ENCODE results near the gene ARID2. TPM values are rescaled to one million over a fixed set of nuclear protein-coding genes. Genes with fewer than 3 reads are reported as not detected.

Gene ARID2
- total and polyA plus RNA-seq, 10 of the 15 experiments (the other 5 are each of a cell fraction or from before 2014, with no cell fraction given), result 9.2 to 29.8 (median 20.3) TPM

DNA sequence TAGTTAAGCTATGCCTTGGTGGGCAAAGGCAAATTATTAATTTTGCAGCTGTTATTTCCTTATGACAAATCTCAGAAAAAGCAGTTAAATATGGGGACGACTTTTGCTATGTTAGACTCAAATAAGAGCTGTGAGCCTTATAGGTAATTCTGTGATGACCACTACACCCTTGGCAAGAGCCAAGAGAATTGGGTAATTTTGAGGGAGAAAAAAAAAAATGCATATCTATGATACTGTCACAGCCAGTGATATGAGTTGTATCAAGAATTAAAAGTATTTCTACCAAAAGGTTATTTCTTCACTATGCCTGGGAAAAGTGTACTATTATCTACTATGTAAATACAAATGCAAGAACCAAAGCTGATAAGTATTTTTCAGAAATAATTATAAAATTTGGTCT lies 216.9 kb downstream of the ARID2 start (continued):
- no peak for TF ChIP-seq RUNX3 (IDR thresholded peaks at IDR 0.05; ENCODE audit: low read length)
- no peak for TF ChIP-seq SMC3 (IDR thresholded peaks at IDR 0.05; ENCODE audit: borderline replicate concordance, low read length)
- TF ChIP-seq, protein P1, sequence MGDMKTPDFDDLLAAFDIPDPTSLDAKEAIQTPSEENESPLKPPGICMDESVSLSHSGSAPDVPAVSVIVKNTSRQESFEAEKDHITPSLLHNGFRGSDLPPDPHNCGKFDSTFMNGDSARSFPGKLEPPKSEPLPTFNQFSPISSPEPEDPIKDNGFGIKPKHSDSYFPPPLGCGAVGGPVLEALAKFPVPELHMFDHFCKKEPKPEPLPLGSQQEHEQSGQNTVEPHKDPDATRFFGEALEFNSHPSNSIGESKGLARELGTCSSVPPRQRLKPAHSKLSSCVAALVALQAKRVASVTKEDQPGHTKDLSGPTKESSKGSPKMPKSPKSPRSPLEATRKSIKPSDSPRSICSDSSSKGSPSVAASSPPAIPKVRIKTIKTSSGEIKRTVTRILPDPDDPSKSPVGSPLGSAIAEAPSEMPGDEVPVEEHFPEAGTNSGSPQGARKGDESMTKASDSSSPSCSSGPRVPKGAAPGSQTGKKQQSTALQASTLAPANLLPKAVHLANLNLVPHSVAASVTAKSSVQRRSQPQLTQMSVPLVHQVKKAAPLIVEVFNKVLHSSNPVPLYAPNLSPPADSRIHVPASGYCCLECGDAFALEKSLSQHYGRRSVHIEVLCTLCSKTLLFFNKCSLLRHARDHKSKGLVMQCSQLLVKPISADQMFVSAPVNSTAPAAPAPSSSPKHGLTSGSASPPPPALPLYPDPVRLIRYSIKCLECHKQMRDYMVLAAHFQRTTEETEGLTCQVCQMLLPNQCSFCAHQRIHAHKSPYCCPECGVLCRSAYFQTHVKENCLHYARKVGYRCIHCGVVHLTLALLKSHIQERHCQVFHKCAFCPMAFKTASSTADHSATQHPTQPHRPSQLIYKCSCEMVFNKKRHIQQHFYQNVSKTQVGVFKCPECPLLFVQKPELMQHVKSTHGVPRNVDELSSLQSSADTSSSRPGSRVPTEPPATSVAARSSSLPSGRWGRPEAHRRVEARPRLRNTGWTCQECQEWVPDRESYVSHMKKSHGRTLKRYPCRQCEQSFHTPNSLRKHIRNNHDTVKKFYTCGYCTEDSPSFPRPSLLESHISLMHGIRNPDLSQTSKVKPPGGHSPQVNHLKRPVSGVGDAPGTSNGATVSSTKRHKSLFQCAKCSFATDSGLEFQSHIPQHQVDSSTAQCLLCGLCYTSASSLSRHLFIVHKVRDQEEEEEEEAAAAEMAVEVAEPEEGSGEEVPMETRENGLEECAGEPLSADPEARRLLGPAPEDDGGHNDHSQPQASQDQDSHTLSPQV (IDR thresholded peaks at IDR 0.05), result no peak
- no peak for TF ChIP-seq STAT1 (conservative IDR thresholded peaks at IDR 0.05)
- TF ChIP-seq, protein P2, sequence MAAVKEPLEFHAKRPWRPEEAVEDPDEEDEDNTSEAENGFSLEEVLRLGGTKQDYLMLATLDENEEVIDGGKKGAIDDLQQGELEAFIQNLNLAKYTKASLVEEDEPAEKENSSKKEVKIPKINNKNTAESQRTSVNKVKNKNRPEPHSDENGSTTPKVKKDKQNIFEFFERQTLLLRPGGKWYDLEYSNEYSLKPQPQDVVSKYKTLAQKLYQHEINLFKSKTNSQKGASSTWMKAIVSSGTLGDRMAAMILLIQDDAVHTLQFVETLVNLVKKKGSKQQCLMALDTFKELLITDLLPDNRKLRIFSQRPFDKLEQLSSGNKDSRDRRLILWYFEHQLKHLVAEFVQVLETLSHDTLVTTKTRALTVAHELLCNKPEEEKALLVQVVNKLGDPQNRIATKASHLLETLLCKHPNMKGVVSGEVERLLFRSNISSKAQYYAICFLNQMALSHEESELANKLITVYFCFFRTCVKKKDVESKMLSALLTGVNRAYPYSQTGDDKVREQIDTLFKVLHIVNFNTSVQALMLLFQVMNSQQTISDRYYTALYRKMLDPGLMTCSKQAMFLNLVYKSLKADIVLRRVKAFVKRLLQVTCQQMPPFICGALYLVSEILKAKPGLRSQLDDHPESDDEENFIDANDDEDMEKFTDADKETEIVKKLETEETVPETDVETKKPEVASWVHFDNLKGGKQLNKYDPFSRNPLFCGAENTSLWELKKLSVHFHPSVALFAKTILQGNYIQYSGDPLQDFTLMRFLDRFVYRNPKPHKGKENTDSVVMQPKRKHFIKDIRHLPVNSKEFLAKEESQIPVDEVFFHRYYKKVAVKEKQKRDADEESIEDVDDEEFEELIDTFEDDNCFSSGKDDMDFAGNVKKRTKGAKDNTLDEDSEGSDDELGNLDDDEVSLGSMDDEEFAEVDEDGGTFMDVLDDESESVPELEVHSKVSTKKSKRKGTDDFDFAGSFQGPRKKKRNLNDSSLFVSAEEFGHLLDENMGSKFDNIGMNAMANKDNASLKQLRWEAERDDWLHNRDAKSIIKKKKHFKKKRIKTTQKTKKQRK (IDR thresholded peaks at IDR 0.05; ENCODE audit: low read depth, low read length), result no peak
- no peak for TF ChIP-seq SUZ12 (IDR thresholded peaks at IDR 0.05; ENCODE audit: unreplicated experiment)
